Esophagus muscularis mucosa (tissue), 3 donors: ENCODE data around the gene PACRG.

Experiments used
- POLR2A ChIP-seq: fragments of 450-650 bp; IDR thresholded peaks from one replicate; pipeline ENCODE4 v1.6.1; 2017; ENCODE audit warnings: antibody characterized with exemption, moderate library complexity, mild to moderate bottlenecking, low read depth
- POLR2AphosphoS5 ChIP-seq, 2 donors: sonication (generic); formaldehyde crosslinking; IDR thresholded peaks; one replicate each; pipeline ENCODE4 v1.6.1; 2017; ENCODE audit warnings: antibody characterized with exemption in 2 of 2
- TF ChIP-seq, protein P1 (sequence below), 3 experiments: fragments of 200-600 bp in 2 of 3; fragments of 450-650 bp in 1 of 3; sonication (generic) in 2 of 3; IDR thresholded peaks; one replicate each; pipeline ENCODE4 v1.5.1; 2017 to 2019; ENCODE audit warnings: antibody characterized with exemption in 3 of 3, mild to moderate bottlenecking in 2 of 3, moderate library complexity in 1 of 3

GRCh38 chr6:163294734-163295133 is 567.0 kb downstream of the PACRG start:
- no peak for TF ChIP-seq POLR2AphosphoS5 (IDR thresholded peaks at IDR 0.05)
- TF ChIP-seq, protein P1, sequence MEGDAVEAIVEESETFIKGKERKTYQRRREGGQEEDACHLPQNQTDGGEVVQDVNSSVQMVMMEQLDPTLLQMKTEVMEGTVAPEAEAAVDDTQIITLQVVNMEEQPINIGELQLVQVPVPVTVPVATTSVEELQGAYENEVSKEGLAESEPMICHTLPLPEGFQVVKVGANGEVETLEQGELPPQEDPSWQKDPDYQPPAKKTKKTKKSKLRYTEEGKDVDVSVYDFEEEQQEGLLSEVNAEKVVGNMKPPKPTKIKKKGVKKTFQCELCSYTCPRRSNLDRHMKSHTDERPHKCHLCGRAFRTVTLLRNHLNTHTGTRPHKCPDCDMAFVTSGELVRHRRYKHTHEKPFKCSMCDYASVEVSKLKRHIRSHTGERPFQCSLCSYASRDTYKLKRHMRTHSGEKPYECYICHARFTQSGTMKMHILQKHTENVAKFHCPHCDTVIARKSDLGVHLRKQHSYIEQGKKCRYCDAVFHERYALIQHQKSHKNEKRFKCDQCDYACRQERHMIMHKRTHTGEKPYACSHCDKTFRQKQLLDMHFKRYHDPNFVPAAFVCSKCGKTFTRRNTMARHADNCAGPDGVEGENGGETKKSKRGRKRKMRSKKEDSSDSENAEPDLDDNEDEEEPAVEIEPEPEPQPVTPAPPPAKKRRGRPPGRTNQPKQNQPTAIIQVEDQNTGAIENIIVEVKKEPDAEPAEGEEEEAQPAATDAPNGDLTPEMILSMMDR (IDR thresholded peaks at IDR 0.05): no peak
- no peak for TF ChIP-seq POLR2A
